Stimulated activated CD8-positive, alpha-beta memory T cell treated with anti-CD3 and anti-CD28 coated beads, Interleukin-2, amount 100 ng/mL, for 1 hour (primary cell): ENCODE results near the gene KRT17.
"Not testable (repeated sequence)": the region's sequence is repeated elsewhere in the genome, so short reads cannot be mapped to it uniquely, and the experiment has no call there.

Source experiments
- DNase-seq, 2 donors: peaks; one replicate each; pipeline ENCODE4 v3.0.0-alpha.2; 2020; ENCODE audit warnings: low read depth in 2 of 2

Gene KRT17

DNA sequence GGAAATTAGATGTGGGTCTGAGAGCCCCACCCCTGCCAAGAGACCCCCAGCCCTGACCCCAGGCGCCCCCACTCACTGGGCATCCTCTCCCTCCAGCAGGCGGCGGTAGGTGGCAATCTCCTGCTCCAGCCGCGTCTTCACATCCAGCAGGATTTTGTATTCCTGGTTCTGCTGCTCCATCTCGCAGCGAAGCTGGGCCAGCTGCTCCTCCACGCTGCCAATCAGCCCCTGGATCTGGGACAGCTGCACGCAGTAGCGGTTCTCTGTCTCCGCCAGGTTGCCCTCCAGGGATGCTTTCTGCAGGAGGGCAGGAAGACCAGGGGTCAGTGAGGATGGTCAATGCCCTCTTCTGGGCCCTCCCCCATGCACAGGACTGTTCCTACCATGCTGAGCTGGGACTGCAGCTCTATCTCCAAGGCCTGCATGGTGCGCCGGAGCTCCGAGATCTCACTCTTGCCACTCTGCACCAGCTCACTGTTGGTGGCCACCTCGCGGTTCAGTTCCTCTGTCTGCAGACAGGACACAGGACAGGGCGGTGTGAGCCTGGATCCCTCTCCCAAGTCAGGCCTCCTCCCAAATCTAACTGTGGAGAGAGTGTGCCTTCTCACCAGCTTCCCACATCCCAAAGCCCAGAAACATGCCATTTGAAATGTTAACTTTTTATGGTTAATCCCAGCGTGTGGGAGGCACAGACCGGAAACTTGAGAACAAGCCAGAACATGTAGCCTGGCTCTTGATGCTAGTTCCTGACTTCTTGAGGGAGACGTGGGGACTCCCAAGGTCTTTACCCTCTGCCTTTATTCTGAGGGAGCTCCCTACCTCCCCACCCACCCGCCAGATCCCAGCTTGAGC is 3.6 kb downstream of the KRT17 start:
- no peak for DNase-seq

DNA sequence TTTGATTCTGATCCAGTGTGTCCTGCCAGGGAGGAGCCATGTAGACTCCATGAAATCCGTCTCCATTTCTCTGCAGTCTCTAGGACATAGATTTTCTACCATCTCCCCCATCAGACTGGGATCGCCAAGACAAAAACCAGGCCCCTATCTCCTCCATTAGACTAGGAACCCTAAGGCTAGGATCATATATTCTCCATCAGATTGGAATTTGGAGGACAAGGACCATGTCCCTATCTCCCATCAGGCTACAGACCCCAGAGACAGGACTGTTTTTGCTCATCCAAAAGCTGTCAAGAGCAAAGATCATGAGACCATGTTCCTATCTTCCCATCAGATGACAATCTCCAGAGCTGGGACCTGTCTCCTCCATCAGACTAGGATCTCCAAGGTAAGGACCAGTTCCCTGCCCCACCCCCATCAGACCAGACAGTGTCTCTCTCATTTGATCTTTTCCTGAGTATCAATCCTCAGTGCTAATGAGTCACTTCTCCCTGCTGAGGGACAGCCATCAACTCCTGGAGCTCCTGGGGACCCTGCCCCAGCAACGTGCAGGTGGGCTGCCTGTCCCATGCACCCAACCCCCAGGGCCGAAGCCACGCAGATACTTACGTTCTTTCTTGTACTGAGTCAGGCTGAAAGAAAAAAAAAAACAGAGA is 4.3 kb downstream of the KRT17 start:
- DNase-seq: not testable (repeated sequence)

DNA sequence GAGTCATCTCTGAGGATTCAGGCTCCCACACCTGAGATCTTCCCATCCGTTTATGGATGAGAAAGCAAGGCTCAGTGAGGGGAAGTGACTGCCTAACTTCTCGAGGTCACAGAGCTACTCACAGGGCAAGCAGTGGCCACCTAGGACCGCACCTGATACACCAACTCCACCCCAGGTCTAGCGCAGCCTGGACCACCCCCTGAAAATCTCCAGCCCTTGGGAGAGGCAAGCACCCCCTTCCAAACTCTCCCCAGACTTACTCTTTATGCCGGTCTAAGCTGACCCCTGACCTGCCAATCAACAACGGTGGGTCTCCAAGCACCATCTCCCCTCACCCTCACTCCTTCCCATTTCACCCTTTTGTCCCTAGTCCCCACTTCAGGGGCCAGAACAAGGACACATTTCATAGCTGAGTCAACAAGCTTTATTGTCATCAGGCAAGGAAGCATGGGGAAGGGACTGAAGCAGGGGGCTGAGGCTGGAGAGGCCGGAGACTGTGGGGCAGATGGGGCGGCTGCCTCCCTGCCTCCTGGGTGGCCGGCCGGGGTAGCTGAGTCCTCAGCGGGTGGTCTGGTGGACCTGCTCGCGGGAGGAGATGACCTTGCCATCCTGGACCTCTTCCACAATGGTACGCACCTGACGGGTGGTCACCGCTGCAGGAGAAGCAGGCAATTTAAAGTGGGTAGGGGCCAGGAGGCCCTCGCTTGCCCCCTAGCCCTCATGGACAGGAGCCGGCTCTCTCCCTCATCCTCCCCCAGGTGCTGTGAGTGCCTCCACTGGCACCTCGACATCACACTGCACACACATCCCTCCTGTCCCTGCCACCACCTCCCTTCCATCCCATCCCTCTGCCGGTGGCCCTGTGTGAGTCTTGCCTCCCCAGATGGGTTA is 5.1 kb downstream of the KRT17 start:
- no peak for DNase-seq

DNA sequence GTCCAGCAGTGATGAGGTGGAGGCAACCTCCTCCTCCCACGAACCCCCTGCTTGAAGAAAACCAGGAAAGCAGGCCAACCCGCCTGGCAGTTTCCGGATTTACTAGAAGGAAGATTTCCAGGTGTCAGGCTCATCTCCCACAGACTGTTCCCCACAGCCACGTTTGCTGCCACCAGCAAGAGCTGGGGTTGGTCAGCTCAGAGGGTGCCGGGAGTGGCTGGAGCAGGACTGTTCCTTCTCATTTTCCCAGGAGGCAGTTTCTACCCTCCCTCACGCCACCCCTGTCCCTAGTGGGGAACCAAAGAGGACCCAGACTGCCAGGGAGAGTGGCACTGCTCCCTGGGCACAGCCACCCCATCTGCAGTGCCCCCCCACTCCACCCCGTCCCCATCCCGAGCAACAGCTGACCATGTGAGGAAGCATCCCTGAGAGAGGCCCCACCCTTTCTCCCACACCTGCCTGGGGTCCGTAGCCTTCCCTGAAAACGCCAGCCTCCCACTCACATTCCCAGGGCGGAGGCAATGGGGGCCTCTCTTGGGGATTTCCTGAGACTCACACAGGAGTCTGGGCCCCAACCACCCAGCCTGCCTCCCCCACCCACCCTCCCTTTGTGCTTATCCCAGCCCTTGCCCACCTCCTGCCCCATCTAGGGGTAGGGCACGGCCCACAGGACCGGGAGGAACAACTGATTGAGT is 5.9 kb downstream of the KRT17 start:
- no peak for DNase-seq

DNA sequence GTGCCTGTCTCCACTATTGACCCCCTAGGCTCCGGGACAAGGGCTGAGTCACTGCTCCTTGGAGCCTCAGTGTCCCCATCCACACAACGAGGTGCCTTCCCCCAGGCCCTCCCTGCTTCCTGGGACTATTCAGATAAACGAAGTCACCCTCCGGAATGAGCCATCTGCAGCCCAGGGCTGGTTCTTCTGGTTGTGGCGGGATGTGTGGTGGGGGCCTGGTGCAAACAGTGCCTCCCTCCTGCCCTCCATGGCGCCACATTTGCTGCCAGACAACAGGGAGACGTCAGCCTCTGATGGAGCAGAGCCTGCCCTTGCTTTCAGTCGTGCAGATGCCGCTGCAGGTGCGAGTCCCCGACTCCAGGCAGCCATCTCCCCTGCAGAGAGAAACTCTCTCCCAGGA is 6.7 kb downstream of the KRT17 start:
- DNase-seq: no peak

DNA sequence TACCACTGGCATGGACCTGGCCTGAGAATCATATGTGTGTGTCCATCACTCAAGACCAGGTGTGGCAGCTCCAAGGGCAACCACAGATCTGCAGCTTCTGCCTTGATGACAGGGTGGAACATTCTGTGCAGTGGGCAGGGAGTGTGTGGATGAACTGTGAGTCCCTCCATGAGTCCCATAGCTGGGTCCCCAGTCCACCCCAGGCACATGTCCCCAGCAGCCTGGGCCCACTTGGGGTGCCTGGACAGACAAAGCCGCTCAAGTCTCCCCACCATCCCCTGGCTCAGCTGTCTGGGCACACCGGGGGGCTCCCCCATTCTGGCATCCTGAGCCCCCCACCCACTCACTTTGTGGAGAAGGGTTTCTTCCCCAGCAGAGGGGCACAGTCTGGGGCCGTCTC is 7.2 kb downstream of the KRT17 start:
- DNase-seq: no peak

DNA sequence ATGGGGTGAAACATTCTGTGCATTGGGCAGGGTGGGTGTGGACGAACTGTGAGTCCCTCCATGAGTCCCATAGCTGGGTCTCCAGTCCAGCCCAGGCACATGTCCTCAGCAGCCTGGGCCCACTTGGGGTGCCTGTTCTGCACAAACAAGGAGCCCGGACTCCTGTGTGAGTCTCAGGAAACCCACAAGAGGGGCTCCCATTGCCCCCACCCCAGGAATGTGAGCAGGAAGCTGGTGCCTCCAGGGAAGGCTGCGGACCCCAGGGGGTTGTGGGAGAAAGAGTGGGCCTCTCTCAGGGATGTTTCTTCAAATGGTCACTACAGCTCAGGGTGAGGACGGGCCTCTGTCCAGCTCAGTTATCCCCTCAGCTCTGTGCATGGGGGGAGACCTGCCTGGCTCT is 7.9 kb downstream of the KRT17 start:
- DNase-seq: not testable (repeated sequence)

DNA sequence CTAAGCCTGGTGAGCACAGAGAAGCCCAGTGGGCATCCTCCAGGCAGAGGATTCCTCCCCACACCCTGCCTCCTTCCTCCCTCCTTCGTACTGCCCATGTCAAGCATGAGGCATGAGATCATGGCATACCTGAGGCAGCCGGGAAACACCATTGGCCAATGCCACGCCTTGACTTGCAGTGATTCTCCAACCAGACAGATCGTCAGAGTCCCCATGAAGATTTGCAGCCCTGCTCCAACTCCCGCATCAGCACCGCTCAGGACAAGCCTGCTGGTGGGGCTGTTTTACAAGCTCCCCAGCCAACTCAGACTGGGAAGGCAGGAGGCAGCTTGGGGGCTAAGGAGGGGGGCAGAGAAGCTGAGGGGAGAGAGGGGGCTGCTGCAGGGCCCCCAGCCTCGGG is 8.9 kb downstream of the KRT17 start:
- no peak for DNase-seq

DNA sequence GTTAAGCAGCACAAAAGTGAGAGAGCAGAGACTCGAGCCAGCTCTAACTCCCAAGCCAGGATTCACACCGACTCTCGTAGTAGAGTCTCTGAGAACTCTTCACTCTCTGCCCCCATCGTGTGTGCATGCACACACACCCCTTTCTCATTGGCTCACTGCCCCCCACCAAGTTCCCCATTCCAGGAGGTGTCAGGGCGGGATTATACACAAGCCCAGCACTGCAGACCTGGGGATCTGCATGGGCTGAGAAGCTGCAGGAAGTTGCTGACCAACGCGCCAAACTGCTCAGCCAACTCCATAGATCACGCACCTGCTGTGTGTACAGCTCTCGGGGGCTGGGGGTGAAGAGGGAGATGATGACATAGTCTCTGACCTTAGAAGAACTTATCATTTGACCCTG is 9.6 kb downstream of the KRT17 start:
- DNase-seq: not testable (repeated sequence)

DNA sequence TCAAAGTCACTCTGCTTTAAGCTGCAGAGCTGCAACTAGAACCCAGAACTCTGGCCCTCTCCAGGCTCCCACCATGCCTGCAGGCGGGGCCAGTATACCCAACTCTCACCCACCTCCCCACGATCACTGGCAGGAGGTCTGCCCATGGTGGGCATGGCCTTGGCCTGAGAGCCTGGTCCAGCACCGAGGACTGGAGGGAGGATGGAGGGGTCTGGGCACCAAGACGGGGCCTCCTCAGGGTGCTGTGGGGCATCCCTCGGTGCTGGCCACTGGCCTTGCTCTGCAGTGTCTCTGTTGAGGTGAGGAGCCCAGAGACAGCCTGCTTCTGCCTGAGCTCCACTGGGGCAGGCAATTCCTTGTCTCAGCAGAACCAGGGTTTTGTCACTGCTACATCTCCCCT is 10.3 kb downstream of the KRT17 start:
- DNase-seq: no peak

DNA sequence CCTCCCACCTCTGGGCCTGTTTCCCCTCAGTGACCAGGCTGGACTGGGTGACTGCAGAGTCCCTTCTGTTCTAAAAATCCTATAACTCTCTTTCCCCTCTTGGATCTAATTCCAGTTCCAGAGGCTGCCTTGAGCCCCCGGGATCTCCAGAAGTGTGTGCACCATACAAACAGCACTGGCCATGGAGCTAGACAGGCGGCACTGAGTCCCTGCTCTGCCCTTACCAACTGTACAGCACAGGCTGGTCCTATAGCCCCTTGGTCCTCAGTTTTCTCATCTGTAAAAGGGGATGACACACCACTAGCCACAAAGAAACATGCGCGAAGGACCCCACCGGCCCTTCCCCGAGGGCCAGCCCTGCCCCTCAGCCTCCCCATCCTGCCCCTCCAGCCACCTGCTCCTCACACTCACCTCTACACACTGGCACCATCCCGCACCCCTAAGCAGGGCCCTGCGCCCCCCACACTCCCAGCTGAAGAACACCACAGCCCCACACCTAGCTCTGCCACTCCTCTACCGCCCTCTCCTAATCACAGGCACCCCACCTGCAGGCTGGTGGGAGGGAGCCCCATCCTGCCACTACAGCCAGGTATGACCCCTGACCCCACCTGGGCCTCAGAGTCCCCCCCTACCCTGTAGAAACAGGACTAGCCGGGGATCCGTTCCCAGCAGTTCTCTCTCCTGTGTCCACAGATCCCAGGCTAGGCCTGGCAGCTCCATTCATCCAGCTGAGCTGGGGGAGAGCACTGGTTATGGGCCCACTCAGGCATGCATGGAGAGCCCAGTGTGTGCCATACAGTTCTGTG is 10.9 kb downstream of the KRT17 start:
- DNase-seq: no peak

DNA sequence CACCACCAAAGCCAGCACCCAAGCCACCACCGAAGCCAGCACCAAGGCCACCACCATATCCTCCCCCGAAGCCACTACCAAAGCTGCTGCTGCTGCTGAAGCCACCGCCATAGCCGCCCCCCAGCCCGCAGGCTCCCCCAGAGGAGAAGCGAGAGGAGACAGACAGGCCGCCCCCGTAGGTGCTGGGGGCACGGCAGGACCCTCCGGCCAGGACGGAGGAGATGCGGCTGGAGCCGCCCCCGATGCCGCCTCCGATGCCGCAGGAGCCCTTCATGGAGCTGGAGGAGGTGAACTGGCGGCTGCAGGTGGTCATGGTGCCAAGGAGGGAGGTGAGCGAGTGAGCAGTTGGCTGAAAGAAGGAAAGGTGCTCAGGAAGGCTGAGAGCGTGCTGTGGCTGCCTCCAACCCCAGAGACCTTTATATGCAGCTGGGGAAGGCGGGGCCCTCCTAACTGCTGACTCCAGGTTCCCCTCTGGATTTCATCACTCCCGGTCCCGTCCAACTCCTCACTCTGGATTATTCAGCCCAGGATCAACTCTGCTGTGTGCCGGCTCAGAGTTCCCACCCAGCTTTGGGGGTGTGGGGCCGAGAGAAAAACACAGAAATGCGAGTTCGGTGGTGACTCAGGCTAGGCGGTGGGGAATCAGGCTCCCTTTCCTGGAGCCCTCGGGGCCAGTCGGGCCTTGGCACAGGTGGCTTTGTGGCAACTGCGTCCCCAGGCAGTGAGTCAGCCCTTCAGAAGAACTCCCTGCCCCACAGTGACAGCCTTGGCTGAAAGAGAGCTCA is 11.8 kb downstream of the KRT17 start, which contains the start of gene KRT16:
Gene KRT16, minus strand, starts transcription at position 392 of the 785 bp plus-strand sequence. Its CDS starts 79 bp downstream, at position 313.
- not testable (repeated sequence) for DNase-seq

DNA sequence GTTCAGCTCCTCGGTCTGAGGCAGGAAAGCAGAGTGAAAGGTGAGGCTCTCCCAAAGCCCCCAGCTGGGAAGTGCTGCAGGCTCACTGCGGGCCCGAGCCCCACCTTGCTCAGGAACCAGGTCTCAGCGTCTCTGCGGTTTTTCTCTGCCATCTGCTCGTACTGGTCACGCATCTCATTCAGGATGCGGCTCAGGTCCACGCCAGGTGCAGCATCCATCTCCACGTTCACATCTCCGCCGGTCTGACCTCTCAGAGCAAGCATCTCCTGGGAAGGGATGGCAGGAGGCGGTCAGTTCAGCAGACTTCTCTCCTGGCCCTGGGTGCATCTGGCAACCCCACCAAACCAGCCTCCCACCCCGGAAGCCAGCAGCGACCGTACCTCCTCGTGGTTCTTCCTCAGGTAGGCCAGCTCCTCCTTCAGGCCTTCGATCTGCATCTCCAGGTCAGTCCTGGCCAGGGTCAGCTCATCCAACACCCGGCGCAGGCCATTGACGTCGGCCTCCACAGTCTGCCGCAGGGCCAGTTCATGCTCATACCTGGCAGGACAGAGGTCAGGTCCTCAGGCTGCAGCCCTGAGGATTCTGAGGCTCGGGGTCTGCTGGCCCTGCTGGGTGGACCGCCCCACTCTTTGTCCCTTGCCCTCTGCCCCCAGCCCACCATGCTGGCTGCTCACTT is 13.3 kb downstream of the KRT17 start:
- DNase-seq: no peak

DNA sequence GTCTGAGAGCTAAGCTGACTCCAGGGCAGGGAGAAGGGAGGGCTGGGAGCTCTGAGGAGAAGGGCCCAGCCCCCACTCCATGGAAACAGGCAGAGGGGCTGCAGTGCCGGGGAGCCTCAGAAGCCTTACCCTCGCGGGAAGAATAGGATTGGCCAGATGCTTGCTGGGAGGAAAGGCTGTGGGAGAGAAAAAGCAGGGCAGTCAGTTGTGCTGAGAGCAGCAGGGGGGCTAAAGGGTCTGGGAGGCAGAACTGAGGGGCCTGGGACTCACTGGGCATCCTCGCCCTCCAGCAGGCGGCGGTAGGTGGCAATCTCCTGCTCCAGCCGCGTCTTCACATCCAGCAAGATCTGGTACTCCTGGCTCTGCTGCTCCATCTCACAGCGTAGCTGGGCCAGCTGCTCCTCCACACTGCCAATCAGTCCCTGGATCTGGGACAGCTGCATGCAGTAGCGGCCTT is 14.3 kb downstream of the KRT17 start:
- not testable (repeated sequence) for DNase-seq

DNA sequence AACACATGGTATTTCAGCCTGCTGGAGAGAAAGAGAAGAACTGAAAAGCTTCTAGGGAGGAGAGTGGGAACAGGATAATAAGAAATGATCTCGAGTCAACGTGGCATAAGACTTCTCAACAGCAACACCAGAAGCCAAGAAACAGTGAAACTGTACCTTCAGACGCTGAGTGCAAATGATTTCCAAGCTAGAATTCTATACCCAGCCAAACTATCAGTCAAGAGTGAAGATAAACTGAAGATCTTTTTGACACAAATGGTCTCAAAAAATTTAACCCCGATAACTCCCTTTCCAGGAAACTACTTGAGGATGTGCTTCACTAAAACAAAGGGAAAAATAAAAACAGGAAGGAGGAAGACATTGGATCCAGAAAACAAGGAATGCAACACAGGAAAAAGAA is 17.4 kb downstream of the KRT17 start:
- not testable (repeated sequence) for DNase-seq

DNA sequence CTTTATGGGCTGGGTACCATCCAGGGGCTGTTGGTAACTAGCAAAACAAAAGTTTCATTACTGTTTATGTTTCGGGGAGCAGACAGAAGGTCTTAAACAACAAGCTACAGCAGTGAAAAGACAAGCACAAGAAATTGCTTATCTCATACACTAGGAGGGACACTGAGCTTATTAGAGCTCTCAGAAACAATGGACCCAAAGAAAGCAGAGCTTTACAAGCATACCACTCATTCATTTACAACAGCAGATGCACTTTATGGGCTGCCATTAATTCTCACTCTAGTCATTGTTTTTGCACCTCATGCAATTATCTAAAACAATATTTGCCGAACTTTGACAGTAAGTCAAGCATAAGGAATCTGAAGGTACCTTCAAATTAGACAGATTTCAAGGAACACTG is 21.9 kb downstream of the KRT17 start:
- DNase-seq: no peak

DNA sequence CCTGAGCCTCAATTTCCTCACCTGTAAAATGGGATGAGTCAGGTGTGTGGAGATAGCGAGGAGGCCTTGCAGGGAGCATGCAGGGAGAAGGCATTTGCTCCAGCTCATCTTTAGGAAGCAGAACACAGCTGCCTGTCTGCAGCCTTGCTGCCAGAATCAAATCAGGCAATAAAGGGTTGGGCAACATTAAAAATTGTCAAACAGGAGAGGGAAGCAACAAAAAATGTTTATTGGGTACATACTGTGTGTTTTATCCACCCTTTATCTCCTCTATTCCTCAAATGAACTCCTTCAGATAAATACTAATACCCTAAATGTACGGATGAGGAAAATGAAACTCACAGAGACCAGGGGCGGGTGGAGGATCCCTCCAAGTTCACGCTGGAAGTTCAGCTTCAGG is 24.1 kb downstream of the KRT17 start:
- DNase-seq: no peak

DNA sequence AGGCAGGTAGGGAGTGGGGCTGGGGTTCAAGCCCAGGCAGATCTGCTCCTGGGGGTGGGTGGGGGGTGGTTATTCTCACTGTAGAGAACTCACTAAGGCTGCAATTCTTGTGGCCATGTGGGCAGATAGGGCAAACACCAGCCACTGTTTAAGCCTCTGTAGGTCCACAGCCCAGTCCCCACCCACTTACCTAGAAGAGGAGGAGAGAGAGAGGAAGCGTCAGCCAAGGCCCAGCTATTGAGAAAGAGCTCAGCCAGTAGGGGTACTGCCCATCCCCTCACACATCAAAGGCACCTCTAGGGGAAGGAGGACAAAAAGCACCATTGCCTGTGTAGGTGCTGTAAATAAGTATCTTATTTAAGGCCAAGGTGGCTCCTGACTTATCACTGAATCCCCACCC is 24.7 kb downstream of the KRT17 start:
- no peak for DNase-seq

DNA sequence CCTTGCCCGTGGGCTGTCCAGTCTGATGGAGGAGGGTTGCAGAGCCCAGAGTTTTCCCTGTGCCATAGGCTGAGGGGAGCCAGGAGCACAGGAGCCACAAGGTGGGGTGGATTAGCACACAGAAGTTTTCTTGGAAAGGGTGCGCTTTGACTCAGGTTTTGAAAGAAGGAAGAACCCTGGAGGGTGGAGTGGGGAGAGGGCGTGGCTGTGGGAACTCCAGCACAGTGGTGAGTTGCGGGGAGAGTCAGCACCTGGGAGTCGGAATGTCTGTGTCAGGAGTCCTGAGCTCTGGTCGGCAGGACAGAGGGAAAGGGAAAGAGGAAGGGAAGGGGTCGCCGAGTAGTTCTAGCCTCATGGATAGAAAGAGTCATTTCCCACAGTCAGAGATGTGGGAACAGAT is 28.8 kb downstream of the KRT17 start:
- no peak for DNase-seq
